ENCODE data around the gene TAS2R42.

DNA sequence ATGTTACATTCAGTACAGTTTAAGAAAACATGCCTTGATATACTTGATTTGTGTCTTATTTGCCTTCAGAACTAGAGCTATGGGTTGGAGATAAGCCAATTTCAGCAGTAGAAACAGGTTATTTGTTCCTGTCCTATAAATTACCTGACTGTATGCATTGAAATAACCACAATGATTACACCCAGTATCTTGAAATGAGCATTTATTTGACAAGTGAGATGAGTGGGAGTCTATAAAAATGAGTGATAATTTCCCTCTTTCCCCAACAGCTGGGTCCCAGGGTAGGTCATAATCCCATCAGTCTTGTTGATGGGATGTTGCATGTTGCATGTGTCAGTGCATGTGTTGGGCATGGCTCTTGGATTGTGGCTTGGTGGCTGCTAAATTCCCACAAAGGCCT, 3.7 kb downstream of the TAS2R42 start:
- TF ChIP-seq, protein P1, sequence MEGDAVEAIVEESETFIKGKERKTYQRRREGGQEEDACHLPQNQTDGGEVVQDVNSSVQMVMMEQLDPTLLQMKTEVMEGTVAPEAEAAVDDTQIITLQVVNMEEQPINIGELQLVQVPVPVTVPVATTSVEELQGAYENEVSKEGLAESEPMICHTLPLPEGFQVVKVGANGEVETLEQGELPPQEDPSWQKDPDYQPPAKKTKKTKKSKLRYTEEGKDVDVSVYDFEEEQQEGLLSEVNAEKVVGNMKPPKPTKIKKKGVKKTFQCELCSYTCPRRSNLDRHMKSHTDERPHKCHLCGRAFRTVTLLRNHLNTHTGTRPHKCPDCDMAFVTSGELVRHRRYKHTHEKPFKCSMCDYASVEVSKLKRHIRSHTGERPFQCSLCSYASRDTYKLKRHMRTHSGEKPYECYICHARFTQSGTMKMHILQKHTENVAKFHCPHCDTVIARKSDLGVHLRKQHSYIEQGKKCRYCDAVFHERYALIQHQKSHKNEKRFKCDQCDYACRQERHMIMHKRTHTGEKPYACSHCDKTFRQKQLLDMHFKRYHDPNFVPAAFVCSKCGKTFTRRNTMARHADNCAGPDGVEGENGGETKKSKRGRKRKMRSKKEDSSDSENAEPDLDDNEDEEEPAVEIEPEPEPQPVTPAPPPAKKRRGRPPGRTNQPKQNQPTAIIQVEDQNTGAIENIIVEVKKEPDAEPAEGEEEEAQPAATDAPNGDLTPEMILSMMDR (IDR thresholded peaks at IDR 0.05; ENCODE audit: poor library complexity, severe bottlenecking): no peak
- TF ChIP-seq EP300 (conservative IDR thresholded peaks at IDR 0.05; ENCODE audit: poor library complexity, severe bottlenecking) (no peak), EZH2 (IDR thresholded peaks at IDR 0.05; ENCODE audit: borderline replicate concordance, insufficient read depth, low read length, poor library complexity, severe bottlenecking) (no peak)

All from neural cell (in vitro differentiated cells).